HG03139 (cell line): ENCODE results near the gene ZNF234.
"Not testable (repeated sequence)": the region's sequence is repeated elsewhere in the genome, so short reads cannot be mapped to it uniquely, and the experiment has no call there.

Experiments used
- ATAC-seq: cut with Tn5 transposase; IDR thresholded peaks from one replicate; pipeline ENCODE4 v1.9.1; 2021; ENCODE audit not compliant: unreplicated experiment

The ZNF234 gene

DNA sequence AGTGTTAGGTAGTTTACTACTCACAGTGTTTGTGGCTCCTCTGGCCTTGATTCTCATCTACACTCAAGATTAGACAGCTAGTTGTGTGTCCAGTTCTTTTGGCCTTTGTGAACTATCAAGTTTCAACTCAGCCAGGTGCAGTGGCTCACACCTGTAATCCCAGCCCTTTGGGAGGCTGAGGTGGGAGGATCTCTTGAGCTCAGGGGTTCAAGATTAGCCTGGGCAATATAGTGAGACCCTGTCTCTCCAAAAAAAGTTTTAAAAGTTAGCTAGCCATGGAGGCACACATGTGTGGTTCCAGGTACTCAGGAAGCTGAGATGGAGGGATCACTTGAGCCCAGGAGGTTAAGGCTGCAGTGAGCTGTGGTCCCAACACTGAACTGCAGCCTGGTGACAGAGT lies 39.6 kb downstream of the ZNF234 start:
- no peak for ATAC-seq

- no peak for ATAC-seq
Observed at GRCh38 chr19:44182145-44182544, 40.8 kb downstream of the ZNF234 start.

DNA sequence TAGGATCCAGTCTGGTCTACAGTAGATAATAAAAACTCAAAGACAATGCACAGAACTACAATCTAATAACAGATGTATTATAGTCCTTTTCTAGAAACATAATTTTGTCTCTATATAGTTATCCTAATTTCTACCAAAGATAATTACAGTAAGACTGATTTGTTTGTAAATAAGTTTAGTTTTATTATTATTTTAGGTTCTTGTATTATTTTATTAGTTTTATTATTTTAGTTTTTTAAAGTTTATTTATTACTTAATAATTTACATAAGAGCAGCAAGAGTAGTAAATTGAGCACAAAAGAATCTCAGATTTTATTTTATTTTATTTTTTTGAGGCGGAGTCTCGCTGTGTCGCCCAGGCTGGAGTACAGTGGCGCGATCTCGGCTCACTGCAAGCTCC lies 48.7 kb downstream of the ZNF234 start:
- ATAC-seq, result no peak

- no peak for ATAC-seq
Observed at GRCh38 chr19:44192127-44192526, 50.8 kb downstream of the ZNF234 start.

- ATAC-seq, result no peak
Observed at GRCh38 chr19:44196772-44197171, 55.4 kb downstream of the ZNF234 start.

GRCh38 chr19:44202470-44202869 lies 61.1 kb downstream of the ZNF234 start:
- no peak for ATAC-seq

DNA sequence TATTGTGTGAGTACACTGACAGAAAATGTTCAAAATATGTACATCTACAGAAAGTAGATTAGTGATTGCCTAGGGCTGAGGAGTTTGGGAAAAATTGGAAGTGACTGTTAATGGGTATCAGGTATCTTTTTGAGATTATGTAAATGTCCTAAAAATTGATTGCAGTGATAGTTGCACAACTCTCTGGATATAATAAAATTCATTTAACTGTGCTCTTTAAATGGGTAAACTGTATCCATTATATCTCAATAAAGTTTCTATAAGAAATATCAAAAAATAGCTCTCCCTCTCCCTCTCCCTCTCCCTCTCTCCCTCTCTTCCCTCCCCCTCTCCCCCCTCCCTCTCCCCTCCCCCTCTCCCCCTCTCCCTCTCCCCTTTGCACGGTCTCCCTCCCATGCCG lies 61.6 kb downstream of the ZNF234 start:
- no peak for ATAC-seq

- ATAC-seq, result not testable (repeated sequence)
Observed at GRCh38 chr19:44203877-44204276, 62.5 kb downstream of the ZNF234 start.

DNA sequence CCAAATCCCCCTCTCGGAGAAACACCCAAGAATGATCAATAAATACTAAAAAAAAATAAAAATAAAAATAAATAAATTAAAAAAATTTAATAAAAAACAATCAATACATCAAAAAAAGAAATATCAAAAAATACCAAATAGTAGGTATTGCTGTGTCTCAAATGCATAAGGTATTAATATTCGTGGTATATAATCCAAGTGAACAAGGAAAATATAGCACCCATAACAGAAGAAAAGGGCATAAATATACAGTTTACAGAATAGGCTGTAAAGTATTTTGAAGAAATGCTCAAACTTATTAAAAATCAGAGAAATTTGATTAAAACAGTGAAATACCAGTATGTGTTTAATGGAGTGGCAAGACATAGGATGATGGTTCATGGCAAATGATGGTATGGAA lies 63.4 kb downstream of the ZNF234 start:
- ATAC-seq, result no peak

- peak; percentile 80 for ATAC-seq
Observed at GRCh38 chr19:44207126-44207803, 65.9 kb downstream of the ZNF234 start.
